NCI-H2029 treated with DMSO at 0.1 percent for 48 hours (cell line): ENCODE measurements around the gene KLF9.

Experiments used
- DNase-seq: peaks from one replicate; lab custom pipeline; 2025; lab: John Stamatoyannopoulos, UW

Gene KLF9

DNA sequence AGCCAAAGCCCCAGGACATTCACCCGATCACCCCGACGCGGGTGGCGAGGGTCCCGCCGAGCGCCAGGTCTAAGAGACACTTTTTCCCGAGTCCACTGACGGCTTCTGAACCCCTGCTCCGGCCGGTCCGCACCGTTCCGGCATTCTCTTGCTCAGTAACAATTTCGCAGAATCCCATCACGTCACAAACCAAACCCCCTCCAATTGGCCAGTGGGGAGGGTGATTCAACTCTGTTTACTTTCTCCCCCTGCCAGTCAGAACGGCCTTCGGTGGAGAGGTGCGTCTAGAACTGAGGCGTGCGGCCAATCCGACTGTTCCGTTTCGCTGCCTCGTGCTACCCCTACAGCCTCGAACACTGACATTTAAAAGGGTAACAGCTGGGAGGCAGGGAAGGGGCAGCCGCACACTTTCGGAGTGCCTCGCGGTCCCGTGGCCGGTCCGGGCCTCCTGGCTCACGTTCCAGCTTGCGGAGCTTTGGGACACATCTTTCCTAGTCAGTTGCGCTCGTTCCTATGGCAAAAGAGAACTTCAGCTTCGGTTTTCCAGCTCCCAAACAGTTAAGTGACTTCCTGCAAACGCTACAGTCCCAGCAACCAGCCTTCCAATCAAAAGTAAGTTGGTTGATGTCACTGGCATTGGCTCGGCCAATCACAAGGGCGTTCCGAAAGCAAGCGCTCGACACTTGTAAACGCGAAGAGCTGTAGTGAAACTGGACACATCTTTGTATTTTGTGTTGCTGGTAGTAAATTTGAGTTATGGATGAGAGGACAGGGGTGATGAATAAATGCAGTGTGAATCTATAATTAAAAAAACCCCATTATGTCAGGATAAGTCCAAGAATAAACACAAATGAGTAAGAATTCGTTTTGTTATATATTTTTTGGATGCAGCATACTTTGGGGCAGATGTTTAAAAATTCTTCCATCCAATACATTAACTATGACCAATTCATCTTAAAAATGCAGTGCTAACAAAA, at the start of gene KLF9:
TSS of gene KLF9 (minus strand) at position 859 of the 977 bp plus-strand sequence. CDS start 1,294 bp downstream, outside the sequence.
- DNase-seq: peak; percentile 87

- no peak for DNase-seq
These were observed 49.4 kb upstream of the KLF9 start for GRCh38 chr9:70463877-70464276.

- DNase-seq: no peak
These were observed 47.8 kb upstream of the KLF9 start for GRCh38 chr9:70462300-70462699.

- no peak for DNase-seq
These were observed 42.8 kb upstream of the KLF9 start for GRCh38 chr9:70457235-70457634.

DNA sequence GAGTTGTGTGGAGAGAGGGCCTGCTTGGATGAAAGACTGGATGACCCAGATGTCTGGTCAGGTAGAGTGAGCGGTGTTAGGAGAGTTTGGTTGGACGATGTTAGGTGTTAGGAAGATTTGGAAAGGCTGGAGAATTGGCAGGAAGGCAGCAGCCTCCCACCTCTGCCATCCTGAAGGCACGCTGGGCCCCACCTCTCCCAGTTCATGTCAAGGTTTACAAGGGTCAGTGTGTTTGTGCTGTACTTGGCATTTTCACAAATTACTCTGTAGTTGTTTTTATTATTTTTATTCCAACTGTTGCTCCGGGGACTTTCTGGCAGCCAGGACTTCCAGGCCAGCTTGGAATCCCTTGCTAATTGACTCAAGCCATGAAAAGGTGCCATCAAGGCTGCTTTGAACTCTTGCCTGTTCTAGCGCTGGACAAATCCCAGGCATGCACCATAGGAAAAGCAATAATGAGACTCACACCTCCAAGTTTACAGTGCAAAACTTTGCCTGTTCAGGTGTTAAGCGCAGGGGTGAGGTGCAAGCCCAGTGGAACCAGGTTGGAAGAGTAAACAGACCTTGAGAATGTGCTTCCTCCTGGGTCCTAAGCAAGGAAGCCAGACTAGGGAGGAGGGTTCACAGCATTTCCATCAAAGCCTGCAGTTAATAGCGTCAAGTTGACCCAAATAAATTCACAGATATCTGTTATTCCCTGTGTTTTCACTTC, 41.7 kb upstream of the KLF9 start:
- DNase-seq: no peak

- no peak for DNase-seq
These were observed 37.9 kb upstream of the KLF9 start for GRCh38 chr9:70452365-70452764.

DNA sequence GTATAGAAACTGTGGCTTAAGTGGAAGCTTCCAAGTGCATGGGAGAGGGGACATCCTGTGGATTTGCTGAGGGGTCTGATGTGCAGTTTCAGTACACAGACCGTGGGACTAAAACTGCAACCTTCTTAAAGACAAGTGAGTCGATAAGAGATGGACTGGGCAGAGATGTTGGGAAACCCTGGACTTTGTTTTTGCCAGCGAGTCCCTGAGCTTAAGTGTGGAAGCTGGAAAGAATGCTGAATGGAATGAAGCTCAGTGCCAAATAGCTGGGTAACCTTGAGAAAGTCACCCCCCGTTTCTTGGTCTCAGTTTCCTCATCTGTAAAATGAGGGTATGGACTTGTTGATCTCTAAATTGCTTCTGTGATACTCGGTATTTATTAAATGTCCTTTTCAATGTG, 37.3 kb upstream of the KLF9 start:
- DNase-seq: no peak

- no peak for DNase-seq
These were observed 36.3 kb upstream of the KLF9 start for GRCh38 chr9:70450738-70451137.

GRCh38 chr9:70449461-70449860, 35.0 kb upstream of the KLF9 start:
- no peak for DNase-seq

GRCh38 chr9:70448919-70449318, 34.5 kb upstream of the KLF9 start:
- DNase-seq: no peak

DNA sequence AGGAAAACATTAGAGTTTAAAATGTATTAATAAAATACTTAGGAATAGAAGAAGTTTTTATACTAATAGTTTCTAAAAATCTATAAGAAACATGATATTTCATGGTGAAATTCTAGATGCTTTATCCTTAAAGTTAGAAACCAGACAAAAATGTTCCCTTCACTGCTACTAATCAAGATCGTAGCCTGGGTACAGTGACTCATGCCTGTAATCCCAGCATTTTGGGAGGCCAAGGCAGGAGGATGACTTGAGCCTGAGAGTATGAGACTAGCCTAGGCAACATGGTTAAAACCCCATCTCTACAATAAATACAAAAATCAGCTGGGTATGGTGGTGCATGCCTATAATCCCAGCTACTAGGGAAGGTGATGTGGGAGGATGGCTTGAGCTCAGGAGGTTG, 30.4 kb upstream of the KLF9 start:
- no peak for DNase-seq

- no peak for DNase-seq
These were observed 27.9 kb upstream of the KLF9 start for GRCh38 chr9:70442328-70442848.

GRCh38 chr9:70441622-70442021, 27.2 kb upstream of the KLF9 start:
- DNase-seq: no peak

DNA sequence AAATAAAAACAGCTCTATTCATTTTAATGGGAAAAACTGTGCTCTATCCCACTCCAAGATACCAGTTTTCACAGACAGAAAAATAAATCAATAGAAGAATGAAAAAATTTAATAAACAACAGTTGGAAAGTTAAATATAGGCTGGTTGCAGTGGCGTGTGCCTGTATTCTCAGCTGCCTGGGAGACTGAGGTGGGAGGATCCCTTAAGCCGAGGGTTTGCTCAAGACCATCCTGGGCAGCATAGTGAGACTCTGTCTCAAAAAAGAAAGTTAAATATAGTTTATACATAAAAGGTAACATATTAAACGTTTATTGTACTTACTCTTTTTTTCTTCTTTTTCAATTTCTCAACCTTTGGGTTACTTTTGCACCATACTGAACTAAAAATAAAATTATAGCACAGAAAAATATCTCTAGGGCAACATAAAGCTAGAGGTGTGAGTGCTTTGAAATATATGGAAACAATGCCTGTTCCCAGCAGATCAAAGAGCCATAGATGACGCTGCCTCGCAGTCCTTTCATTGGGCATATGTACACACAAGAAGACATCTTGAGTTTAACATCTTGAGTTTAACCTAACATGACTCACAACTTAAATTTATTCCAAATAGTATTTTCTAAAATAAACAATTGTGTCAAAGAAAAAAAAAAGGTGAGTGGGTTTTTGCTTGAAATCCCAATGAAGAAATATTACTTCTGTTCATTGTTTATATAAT, 25.7 kb upstream of the KLF9 start:
- no peak for DNase-seq

DNA sequence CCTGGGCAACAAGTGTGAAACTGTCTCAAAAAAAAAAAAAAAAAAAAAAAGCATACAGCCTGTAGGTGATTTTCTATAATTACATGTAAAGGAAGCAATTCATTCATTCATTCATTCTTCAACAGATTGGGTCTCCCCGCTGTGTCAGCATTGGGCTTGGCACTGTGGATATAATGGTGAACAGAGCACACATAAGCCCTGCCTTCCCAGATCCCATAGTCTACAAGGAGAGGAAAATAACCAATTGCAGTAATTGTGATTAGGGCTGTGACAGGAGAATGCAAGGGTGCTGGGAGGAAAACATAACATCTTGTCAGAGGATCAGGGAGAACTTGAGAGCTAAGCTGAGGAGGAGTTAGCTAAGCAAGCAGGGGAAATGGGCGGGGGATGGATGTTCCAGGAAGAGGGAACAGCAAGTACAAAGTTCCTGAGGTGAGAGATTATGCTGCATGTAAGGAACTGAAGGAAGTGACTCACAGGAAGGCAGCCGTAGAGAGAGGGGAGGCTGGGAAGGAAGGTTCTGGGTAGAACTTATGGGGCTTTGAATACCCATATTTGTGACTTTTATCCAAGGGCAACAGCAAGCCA, 24.0 kb upstream of the KLF9 start:
- no peak for DNase-seq

DNA sequence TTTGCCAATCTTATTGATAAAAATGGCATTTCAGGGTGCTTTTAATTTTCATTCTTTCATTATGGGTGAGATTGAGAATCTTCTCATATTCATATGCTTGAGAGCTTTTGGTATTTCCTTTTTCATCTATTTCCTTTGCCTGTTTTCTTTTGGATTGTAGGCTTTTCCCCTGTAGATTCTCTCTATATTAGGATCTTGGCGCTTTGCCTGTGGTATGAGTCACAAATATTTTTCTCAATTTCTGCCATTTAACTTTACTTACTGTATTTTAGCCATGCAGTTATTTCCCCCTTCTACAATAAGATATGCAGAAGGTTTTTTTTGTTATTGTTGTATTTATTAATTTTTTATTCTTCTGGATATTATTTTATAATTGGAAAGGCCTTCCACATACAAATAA, 21.5 kb upstream of the KLF9 start:
- DNase-seq: no peak

GRCh38 chr9:70429899-70430298, 15.4 kb upstream of the KLF9 start:
- DNase-seq: no peak

- DNase-seq: no peak
These were observed 14.3 kb upstream of the KLF9 start for GRCh38 chr9:70428781-70429180.

GRCh38 chr9:70427161-70427945, 12.9 kb upstream of the KLF9 start:
- no peak for DNase-seq

- DNase-seq: no peak
These were observed 10.7 kb upstream of the KLF9 start for GRCh38 chr9:70425192-70425591.
